ENCODE measurements around the gene SIGLEC12.

The SIGLEC12 gene

DNA sequence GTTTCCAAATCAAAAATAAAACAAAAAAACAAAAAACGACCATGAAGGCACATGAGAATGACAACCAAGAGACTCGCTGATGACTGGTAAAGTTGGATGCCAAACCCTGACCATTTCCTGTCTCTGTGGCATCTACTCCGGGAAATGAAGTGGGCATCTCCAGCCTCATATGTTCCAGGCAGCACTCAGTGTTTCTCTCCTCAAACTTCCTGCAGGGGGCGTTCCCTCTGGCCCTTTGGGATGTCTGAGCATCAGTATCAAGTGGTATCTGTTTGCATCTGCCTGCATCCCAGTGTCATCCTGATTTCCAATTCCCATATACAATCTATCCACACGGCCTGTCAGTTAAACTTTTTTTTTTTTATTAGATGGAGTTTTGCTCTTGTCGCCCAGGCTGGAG lies 9.8 kb upstream of the SIGLEC12 start:
- TF ChIP-seq, protein P1, sequence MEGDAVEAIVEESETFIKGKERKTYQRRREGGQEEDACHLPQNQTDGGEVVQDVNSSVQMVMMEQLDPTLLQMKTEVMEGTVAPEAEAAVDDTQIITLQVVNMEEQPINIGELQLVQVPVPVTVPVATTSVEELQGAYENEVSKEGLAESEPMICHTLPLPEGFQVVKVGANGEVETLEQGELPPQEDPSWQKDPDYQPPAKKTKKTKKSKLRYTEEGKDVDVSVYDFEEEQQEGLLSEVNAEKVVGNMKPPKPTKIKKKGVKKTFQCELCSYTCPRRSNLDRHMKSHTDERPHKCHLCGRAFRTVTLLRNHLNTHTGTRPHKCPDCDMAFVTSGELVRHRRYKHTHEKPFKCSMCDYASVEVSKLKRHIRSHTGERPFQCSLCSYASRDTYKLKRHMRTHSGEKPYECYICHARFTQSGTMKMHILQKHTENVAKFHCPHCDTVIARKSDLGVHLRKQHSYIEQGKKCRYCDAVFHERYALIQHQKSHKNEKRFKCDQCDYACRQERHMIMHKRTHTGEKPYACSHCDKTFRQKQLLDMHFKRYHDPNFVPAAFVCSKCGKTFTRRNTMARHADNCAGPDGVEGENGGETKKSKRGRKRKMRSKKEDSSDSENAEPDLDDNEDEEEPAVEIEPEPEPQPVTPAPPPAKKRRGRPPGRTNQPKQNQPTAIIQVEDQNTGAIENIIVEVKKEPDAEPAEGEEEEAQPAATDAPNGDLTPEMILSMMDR (IDR thresholded peaks at IDR 0.05; ENCODE audit: borderline replicate concordance, control extremely low read depth, extremely low read depth, insufficient read depth, missing control alignments): peak; percentile 16
- no peak for DNase-seq (ENCODE audit: low spot score)
- in situ Hi-C loops (cut with MboI; ENCODE audit: low sequenced_read_pairs, unreplicated experiment): no loop called here

DNA sequence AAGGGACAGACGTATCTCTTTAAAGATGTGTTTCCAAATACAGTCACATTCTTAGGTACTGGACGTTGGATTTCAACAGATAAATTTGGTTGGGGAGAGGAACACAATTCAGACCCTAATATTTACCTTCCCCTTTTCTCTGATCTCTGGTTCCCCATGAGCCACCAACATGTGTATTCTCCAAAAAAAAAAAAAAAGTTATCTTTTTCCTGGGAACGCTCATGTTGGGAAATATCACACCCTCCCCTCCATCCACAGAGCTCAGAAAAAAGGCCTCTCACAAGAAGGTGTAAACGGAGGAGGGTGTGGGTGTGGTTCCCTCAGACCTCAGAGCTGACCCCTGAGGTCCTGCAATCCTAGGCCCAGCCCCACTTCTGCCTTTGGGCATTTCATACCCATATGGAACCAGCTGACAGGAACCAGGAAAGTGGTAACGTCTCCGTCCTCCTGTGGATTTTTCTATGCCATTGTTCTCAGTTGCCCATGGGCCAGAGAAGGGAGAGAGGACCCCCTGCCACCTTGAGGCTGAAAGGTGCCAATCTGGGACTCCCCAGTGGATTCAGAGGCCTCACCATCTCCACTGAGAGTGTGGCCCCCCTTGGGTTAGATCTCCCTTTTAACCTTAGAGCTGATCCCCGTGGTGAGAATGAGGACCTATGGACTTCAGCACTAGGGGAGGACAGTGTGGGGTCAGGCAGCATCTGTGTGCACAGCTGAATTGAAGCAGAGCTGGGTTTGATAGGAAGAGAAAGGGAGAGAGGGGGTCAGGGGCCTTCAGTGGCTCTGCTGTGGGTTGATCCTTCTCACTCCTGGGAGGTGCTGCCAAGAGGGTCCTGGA lies 8.4 kb upstream of the SIGLEC12 start:
- DNase-seq (ENCODE audit: low spot score): no peak
- in situ Hi-C loops (cut with MboI; ENCODE audit: low sequenced_read_pairs, unreplicated experiment): no loop called here
- TF ChIP-seq, protein P1 (IDR thresholded peaks at IDR 0.05; ENCODE audit: borderline replicate concordance, control extremely low read depth, extremely low read depth, insufficient read depth, missing control alignments): no peak

DNA sequence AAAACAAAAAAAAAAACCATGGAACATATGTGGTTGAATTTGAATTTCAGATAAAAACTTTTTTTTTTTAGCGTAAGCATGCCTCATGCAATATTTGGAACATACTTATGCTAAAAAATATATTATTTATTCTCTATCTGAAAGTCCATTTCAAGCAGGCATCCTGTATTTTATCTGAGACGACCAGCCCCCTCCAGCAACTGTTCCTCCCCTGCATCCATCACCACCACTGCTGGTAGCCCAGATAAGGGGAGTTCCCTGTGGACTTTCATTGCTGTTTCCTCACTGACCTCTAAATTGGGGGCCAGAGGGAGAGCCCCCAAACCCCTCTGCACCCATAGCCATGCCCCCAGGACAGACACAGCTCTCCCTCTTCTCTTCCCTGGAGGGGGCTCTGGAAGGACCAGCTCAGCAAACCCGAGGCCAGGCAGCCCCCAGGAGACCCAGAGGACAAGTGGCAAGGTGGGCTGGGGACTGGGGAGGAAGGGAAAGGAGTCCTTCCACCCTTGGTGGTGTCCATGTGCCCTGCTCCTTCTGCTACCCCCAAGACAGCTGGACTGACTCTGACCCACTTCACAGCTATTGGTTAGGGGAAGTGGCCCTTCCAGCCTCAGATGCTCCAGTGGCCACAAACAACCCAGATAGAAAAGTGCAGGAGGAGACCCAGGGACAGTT lies 6.6 kb upstream of the SIGLEC12 start:
- no peak for DNase-seq (ENCODE audit: low spot score)
- TF ChIP-seq, protein P1 (IDR thresholded peaks at IDR 0.05; ENCODE audit: borderline replicate concordance, control extremely low read depth, extremely low read depth, insufficient read depth, missing control alignments): no peak
- in situ Hi-C loops (cut with MboI; ENCODE audit: low sequenced_read_pairs, unreplicated experiment): no loop called here

DNA sequence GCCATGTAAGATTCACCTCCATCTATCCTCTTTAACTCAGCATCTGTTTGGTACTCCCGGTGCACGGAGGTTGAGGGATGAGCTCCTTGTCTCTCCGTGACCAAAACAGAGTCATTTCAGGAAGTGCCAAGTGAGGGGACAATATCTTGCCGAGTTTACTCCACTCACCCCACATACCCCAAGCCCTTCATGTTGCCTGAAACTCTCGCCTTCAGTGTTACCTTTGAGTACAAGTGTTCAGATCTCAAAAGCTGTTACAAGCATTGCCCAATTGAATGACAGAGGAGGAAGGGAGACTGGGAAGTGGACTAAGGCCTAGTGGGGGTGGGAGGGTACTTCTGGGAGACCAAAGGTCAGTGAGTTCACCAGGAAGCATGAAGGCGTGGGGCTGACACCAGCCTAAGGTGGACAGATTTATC lies 6.0 kb upstream of the SIGLEC12 start:
- no peak for DNase-seq (ENCODE audit: low spot score)
- in situ Hi-C loops (cut with MboI; ENCODE audit: low sequenced_read_pairs, unreplicated experiment): no loop called here
- TF ChIP-seq, protein P1 (IDR thresholded peaks at IDR 0.05; ENCODE audit: borderline replicate concordance, control extremely low read depth, extremely low read depth, insufficient read depth, missing control alignments): no peak

DNA sequence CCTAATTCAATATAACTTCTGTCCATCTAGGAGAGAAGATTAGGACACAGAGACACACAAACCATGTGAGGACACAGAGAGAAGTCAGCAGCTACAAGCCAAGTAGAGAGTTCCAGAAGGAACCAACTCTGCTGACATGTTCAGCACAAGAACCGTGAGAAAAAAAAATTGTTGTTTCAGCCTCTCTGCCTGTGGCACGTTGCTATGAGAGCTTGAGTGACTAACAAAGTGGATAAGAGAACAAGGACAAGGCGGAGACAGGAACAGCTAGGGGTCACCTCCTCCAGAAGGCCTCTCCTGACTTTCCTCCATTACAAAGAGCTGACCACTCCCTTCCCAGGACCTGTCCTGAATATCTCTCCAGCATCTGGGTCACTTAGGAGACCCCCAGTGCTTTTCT lies 5.6 kb upstream of the SIGLEC12 start:
- DNase-seq (ENCODE audit: low spot score): no peak
- TF ChIP-seq, protein P1 (IDR thresholded peaks at IDR 0.05; ENCODE audit: borderline replicate concordance, control extremely low read depth, extremely low read depth, insufficient read depth, missing control alignments): no peak
- in situ Hi-C loops (cut with MboI; ENCODE audit: low sequenced_read_pairs, unreplicated experiment): no loop called here

DNA sequence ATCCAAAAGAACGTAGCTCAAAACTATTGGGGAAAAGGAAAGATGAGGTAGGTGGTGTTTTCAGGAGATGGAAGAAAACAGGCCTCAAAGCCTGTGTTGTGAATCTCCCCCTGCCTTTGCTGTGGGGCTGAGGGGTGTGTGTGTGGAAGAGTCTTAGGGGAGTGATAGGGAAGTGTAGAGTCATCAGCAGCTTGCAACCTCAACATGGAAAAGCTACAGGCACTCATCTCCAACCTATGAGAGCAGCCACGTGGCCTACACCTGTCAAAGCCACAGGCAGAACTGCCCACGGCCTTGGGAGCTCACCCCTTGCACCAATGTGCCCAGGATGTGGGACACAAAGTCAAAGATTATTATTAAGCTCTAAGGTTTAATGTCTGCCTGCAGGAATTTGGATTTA lies 4.3 kb upstream of the SIGLEC12 start:
- DNase-seq (ENCODE audit: low spot score): no peak
- TF ChIP-seq, protein P1 (IDR thresholded peaks at IDR 0.05; ENCODE audit: borderline replicate concordance, control extremely low read depth, extremely low read depth, insufficient read depth, missing control alignments): no peak
- in situ Hi-C loops (cut with MboI; ENCODE audit: low sequenced_read_pairs, unreplicated experiment): no loop called here
